Measurements from ENCODE around the gene PECR.

PECR gene

DNA sequence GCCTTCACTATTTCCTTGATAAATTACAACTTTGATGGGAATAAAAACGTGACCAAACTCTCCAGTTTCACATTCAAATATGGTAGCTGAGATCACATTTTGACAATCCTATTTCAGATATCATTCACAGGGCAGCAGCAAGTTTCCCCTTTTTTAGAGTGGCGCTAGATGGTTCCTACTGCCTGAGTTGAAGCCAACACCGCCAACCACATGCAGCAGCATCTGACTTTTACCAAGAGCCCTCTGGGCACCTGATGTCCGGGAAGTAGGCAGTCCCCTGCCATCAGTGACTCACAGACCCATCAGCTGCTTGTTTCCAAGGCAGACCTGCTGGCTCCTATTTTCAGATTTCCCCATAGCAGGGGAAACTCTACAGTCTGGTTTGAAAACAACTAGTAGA, 64.2 kb downstream of the PECR start:
- no peak for DNase-seq (ENCODE audit: low read depth, low spot score)
- ChIA-PET CTCF (interaction anchor here (0.6 to 4.3 kb wide), 7 partner anchors 10 to 288 kb away, joined by 3 to 22 read pairs (median 11); no protein-coding TSS in a partner anchor), POLR2A (no interaction called here)
- TF ChIP-seq, protein P1, sequence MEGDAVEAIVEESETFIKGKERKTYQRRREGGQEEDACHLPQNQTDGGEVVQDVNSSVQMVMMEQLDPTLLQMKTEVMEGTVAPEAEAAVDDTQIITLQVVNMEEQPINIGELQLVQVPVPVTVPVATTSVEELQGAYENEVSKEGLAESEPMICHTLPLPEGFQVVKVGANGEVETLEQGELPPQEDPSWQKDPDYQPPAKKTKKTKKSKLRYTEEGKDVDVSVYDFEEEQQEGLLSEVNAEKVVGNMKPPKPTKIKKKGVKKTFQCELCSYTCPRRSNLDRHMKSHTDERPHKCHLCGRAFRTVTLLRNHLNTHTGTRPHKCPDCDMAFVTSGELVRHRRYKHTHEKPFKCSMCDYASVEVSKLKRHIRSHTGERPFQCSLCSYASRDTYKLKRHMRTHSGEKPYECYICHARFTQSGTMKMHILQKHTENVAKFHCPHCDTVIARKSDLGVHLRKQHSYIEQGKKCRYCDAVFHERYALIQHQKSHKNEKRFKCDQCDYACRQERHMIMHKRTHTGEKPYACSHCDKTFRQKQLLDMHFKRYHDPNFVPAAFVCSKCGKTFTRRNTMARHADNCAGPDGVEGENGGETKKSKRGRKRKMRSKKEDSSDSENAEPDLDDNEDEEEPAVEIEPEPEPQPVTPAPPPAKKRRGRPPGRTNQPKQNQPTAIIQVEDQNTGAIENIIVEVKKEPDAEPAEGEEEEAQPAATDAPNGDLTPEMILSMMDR (IDR thresholded peaks at IDR 0.05; ENCODE audit: insufficient read depth, low read length, missing control alignments) = no peak
- H3K4me3 ChIP-seq (ENCODE audit: low read depth, low read length) = no peak overlapping the region

DNA sequence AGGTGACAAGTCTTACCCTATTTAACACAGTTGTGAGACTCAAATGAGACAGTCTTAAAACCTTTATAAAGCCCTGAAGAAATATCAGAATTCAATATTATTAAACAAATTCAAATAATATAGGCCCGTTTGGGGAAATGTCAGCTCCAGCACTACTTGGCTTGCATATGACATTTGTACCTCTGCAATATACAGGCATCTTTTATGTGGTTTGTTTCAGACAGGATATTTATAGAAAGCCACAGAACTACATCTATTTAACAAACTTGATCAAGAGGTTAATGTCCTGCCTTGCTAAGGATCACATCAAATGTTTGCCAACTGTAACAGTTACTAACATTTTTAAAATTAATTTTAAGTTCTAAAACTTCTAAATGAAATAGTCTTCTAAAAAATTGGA, 65.0 kb downstream of the PECR start:
- TF ChIP-seq, protein P1 (IDR thresholded peaks at IDR 0.05; ENCODE audit: insufficient read depth, low read length, missing control alignments) = no peak
- H3K4me3 ChIP-seq (ENCODE audit: low read depth, low read length) = no peak overlapping the region
- ChIA-PET CTCF (interaction anchor here (0.8 to 6.0 kb wide), 7 partner anchors 7 to 72 kb away, joined by 3 to 101 read pairs (median 11); no protein-coding TSS in a partner anchor), POLR2A (no interaction called here)
- DNase-seq (ENCODE audit: low read depth, low spot score) = no peak

DNA sequence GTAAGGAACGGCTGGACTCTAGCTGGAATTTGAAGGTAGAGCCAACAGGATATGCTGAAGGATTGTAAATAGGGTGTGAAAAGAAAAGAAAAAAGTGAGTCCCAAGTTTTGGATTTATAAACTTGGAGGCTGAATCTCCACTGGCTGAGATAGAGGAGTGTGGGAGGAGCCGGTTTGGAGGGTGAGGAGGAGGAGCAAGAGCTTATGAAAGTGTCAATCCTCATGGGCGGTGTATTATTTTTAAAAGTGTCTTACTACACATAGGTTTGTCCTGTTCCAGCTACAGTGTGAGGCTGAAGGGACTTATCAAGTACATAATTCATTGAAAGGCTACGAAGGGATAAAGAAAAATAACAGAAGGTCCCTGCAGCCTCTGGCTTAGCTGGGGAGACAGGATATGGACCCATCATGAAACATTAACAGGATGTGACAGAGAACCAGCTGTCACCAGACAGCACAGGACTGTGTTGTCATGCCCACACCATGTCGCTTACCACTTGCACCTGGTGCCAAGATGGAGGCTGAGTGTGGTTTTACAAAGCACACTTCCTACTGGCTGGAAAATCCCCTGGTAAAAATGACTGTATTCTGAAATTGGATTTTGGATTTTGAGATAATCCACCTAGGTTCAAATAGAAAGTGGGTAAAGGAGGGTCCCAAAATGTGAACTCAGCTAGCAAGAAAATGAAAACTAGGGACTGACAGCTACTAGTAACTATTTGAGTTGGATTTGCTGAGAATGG, 65.7 kb downstream of the PECR start:
- ChIA-PET POLR2A (interaction anchor here (0.6 kb wide), 1 partner anchor 547 kb away, joined by 3 read pairs; no protein-coding TSS in a partner anchor), CTCF (interaction anchor here (0.8 to 6.0 kb wide), 7 partner anchors 8 to 72 kb away, joined by 3 to 101 read pairs (median 11); no protein-coding TSS in a partner anchor)
- H3K4me3 ChIP-seq (ENCODE audit: low read depth, low read length) = no peak overlapping the region
- TF ChIP-seq, protein P1 (IDR thresholded peaks at IDR 0.05; ENCODE audit: insufficient read depth, low read length, missing control alignments) = no peak
- DNase-seq (ENCODE audit: low read depth, low spot score) = no peak

DNA sequence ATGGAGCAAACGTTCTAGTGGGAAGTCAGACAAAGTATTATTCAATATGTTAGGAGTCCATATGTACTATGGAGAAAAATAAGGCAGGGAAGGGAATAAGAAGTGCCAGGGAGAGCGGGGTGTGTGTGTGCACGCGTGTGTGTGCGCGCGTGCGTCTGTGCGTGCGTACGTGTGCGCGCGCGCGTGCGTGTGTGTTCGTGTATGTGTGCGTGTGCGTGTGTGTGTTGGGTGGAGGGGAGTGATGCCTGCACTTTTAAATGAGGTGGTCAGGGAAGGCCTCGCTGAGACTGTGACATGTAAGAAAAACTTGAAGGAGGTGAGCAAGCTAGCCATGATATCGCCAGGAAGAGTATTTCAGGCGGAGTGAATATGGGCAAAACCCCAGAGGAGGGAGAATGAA, 66.6 kb downstream of the PECR start:
- no peak overlapping the region for H3K4me3 ChIP-seq (ENCODE audit: low read depth, low read length)
- TF ChIP-seq, protein P1 (IDR thresholded peaks at IDR 0.05; ENCODE audit: insufficient read depth, low read length, missing control alignments) = no peak
- CTCF ChIA-PET = interaction anchor here (0.8 to 6.0 kb wide), 5 partner anchors 9 to 65 kb away, joined by 3 to 101 read pairs (median 18); no protein-coding TSS in a partner anchor
- POLR2A ChIA-PET = no interaction called here
- no peak for DNase-seq (ENCODE audit: low read depth, low spot score)

DNA sequence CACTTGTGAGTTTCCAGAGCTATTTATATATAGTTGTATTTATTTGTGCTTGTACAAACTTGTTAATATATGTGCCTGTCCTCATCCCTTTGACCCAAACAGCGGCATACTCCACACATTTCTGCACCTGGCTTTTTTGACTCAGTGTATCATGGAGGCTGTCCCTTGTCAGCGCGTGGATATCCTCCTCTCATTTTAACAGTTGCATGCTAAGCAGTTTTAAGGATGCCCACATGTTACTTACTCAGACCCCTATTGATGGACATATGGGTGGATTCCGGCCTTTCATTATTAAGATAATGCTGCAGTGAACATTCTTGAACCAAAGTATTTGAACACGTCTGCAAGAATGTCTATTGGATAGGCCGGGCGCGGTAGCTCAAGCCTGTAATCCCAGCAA, 67.6 kb downstream of the PECR start:
- TF ChIP-seq, protein P1 (IDR thresholded peaks at IDR 0.05; ENCODE audit: insufficient read depth, low read length, missing control alignments) = no peak
- no peak overlapping the region for H3K4me3 ChIP-seq (ENCODE audit: low read depth, low read length)
- CTCF ChIA-PET = interaction anchor here (0.7 to 6.0 kb wide), 10 partner anchors 9 to 48 kb away, joined by 3 to 101 read pairs (median 4); no protein-coding TSS in a partner anchor
- POLR2A ChIA-PET = no interaction called here
- DNase-seq (ENCODE audit: low read depth, low spot score) = no peak
